ENCODE results near the gene NXPH3.

Gene NXPH3

GRCh38 chr17:49595328-49595727 lies 19.7 kb downstream of the NXPH3 start:
- no peak for DNase-seq

- no peak for DNase-seq
Measured at GRCh38 chr17:49595980-49596379, 20.3 kb downstream of the NXPH3 start.

GRCh38 chr17:49596613-49597244 lies 21.1 kb downstream of the NXPH3 start:
- DNase-seq = no peak

GRCh38 chr17:49597436-49597835 lies 21.8 kb downstream of the NXPH3 start:
- no peak for DNase-seq

GRCh38 chr17:49597928-49598655 lies 22.4 kb downstream of the NXPH3 start:
- no peak for DNase-seq

DNA sequence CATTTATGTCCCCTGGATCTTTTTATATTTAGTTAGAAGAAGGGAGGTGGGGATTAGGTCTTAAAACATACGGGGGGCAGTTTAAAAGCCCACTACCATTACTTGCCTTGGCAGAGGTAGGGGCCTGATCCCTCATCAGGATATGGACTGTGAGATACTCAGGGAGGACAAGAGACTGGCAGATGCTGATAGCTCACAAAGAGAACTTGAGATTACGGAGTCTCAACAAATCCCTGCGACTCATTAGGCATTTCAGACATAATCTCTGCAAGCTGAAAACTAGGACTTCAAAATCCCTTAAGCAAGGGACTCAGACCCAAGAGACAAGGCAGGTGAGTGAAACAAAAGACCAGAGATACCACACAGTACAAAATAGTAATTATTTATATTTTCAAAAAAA lies 23.2 kb downstream of the NXPH3 start:
- no peak for DNase-seq

DNA sequence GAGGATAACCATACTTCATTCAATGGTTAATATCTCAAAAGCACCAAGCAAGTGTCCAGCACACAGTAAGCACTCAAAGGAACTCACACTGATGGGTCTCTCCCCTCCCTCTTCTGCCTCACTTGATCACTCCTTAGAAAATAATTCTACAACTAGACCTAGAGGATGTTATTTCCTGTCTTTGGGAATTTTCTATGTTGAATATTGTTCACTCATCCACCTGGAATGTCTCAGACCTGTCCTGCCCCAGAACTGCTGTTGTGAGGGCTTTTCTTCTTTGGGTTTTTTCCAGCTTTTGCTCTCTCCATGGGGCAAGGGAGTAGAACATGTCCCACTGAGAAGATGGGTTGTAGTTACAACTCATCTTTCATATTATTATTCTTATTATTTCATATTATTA lies 25.3 kb downstream of the NXPH3 start:
- no peak for DNase-seq

DNA sequence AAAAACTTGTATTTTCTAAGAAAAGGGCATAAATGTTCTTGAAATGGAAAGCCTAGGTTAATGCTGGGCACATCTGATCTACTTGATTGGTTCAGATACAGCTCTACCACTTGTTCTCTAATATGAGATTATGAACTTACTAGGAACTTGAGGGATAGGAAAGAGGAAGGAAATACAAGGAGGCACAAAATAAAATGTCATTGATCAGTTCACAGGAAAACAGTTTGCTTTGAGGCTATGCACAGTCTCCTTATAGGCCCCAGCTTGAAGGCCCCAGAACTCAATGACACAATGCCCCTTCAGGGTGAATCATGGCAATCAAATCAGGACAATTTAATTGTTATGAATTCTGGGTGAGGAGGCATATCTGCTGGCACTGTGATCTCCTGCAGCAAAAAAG lies 27.1 kb downstream of the NXPH3 start:
- no peak for DNase-seq

DNA sequence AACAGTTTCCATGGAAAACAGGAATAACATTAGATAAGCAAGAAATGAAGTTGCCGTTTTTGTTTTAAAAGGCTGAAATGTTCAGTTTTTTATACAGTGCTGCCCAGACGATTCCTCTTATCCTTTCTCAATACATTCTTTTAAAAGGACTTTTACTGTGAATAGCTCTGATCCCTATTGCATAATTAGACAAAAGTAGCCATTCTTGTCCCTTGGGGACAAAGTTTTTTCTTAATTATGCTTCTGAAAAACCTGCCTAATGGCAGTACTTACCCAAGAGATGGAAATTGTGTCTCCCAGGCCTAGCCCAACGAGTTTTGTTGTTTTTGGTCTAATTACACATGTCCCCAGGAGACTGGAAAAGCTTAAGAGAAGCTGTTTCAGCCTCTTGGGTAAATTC lies 27.6 kb downstream of the NXPH3 start:
- DNase-seq = no peak

DNA sequence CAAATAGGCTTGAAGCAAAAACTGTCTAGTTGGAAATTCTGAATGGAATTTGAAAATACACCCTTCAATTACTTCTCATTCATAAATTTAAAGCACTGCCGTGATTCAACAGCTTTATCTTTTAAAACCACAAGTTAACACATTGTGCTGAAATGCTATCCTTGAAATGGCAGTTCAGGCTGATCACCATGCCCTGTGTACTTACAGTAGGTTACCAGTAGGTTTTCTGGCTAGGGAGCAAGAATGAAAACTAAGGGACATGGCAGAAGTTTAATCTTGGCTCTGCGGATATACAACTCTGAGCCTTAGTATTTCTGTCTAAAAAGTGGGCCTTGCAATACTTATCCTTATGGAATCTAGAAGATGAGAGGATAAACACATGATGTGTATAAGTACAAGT lies 28.0 kb downstream of the NXPH3 start:
- no peak for DNase-seq

GRCh38 chr17:49604314-49604869 lies 28.7 kb downstream of the NXPH3 start:
- DNase-seq = no peak

DNA sequence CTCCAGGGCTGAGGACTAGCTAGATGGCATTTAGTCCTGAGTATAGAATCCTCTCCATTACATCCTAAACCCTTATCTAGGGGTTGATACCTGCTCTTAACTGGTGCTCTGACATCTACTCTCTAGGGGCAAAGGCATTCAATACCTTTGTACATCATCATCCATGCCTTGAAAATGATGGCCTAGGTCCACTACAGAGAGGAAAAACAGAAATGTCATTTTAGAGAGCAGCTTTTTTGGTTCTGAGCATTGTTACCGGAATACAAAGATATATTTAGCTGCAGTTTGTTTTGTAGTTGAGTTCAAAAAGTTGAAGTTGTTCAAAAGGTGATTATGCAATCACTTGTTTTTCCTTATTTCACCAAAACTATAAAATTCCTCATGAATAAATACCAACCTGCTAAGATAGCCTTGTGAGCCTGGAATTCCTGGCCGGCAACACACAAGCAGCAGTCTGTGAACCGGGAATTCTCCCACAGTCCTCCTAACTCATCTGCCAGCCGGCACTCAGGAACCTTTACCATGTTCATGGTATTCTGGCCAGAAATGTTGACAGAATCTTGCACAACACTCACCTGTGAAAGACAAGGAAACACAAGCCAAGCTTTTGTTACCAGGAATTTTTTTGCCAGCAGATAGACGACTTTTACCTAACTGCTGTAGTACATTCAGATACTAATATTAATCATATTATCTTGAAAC lies 35.4 kb downstream of the NXPH3 start:
- no peak for DNase-seq

GRCh38 chr17:49612726-49613125 lies 37.1 kb downstream of the NXPH3 start:
- DNase-seq = no peak

GRCh38 chr17:49613182-49613800 lies 37.6 kb downstream of the NXPH3 start:
- no peak for DNase-seq

DNA sequence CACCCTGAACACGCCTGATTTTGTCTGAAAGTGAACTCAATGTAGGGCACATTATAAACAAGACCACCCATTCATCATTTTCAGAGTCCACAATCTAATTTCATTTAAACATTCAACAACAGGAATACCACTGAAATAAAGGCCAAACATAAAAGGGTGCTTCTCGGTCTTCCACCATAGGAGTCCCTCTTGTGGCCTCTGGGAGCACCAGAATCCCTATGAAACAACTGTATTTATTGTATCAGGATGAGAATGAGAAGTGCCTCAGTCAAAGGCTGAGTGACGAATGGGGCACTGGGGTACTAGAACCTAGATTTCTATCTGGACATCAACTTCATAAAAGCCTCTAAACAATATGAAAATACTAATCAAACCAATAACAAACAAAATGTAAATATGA lies 40.4 kb downstream of the NXPH3 start:
- DNase-seq = no peak

DNA sequence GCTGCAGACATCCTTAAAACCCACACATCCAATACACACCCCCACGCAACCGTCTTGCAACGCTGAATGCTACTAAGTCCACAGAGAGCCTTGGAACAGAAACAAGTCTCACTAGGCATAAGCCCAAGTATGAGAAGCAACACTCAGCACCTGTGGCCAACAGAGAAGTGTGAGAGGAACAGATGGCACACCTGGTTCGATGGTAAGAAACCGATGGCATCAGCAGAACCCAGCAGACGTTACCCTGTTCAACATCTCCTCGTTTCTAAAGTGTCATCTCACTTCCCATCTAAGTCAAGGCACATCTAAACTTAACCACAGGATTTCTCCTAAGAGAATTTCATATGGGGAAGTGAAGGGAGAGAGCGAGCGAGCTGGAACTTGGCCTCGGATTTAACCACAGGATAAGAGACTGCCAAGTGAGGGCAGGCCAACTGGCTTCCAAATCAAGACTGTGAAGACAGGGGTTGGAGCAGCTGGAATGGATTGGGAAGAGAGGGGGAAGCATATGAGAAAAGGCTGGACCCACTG lies 41.0 kb downstream of the NXPH3 start:
- DNase-seq = no peak

DNA sequence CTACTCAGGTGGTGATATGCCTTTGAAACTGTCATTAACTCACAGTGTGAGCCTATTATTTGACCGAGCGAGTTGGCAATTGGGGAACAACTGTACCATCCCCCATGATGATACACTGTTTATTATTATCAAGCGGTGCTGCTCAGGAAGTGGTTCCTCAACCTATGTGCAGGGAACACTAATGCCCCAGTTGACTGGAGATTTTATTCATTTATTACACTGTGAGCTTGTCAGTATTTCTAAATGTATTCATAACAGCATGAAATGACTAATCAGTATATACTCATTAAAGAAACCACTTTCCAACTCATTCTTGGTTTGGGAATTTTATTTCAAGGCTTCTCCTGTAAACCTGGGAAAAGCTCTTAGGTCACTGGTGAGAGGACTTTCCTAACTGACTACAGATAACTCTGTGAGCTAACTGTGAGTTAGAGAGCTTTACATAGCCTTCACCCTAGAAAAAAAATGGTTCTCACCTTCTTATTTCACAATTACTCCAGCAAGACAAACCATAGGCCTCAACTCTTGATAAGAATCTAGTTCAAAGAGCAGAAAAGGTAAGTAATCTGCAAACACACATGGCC lies 42.4 kb downstream of the NXPH3 start:
- DNase-seq = no peak

DNA sequence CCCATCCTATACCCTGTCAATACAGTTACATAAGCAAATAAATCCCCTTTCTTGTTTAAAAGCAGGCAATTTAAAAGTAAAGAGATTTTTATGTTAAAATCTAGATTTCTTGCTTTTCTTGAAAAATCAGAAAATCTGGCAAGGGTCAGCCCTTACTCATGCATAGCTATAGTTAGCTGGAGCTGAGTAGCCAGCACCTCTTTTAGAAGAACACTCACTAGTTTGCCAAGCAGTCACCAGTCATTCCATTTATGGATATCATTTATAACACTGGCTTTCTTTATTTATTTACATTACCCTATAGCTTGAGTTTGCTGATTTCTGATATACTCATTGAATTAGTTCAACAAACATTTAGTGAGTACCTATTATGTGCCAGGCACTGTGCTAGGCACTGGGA lies 45.7 kb downstream of the NXPH3 start:
- no peak for DNase-seq

- no peak for DNase-seq
Measured at GRCh38 chr17:49621946-49622529, 46.4 kb downstream of the NXPH3 start.

DNA sequence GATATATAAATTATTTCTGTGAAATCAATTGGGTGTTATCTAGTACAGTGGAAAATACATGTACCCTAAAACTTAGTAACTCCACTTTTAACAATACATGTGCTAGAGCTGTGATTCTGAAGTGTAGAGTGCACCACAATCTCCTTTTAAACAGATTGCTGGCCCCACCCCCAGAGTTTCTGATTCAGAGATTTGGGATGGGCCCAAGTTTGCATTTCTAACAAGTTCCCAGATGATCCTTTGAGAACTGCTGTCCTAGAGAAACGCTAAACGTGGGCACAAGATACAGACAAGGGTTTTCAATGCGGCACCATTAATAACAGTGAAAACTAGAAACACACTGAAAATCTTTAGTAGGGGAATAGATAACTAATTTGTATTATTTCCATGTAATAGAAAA lies 49.2 kb downstream of the NXPH3 start:
- no peak for DNase-seq

DNA sequence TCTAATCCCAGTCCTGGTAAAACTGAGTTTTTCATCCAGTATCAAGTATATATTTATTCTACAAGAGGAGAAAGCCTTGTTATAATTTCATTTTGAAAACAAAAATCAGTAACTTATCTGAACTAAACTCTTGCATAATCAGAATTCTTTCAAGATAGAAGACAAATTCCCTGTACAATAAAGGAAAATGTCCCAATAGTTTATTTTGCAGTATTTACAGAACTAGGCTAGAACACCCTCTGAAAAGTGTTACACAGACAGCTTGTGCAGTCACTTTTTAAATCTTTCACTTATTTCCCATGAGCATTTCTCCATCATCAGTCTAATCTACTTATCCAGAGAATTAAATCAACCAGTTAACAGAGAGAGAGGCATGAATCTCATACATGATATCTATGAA lies 53.8 kb downstream of the NXPH3 start:
- DNase-seq = no peak

- no peak for DNase-seq
Measured at GRCh38 chr17:49630113-49630900, 54.6 kb downstream of the NXPH3 start.
